HepG2 (cell line): ENCODE measurements around the gene KPNB1. TPM values are rescaled to one million over a fixed set of nuclear protein-coding genes. Genes with fewer than 3 reads are reported as not detected.

Source experiments
- ERF ChIP-seq: IDR thresholded peaks from 2 replicates; pipeline ENCODE4 v1.6.1; 2018; ENCODE audit warnings: missing biosample characterization, missing genetic modification reagents
- FOXO1 ChIP-seq: sonication (generic); formaldehyde crosslinking; IDR thresholded peaks from 2 replicates; pipeline ENCODE4 v1.4.0; 2020; ENCODE audit warnings: missing genetic modification reagents
- HHEX ChIP-seq: IDR thresholded peaks from 2 replicates; pipeline ENCODE4 v1.6.1; 2016; ENCODE audit warnings: control low read depth
- MAFF ChIP-seq: IDR thresholded peaks from 2 replicates; pipeline ENCODE4 v1.6.1; 2011; ENCODE audit warnings: low read depth, low read length, improper control_type of control experiment
- MIXL1 ChIP-seq: IDR thresholded peaks from 2 replicates; pipeline ENCODE4 v1.6.1; 2016
- SIN3B ChIP-seq: fragments of 150-350 bp; IDR thresholded peaks from 2 replicates; pipeline ENCODE4 v1.6.1; 2014; ENCODE audit warnings: low read length
- YEATS2 ChIP-seq: sonication (generic); formaldehyde crosslinking; IDR thresholded peaks from 2 replicates; pipeline ENCODE4 v1.4.0; 2020; ENCODE audit warnings: missing genetic modification reagents, borderline replicate concordance
- ZKSCAN1 ChIP-seq: fragments of 150-350 bp; IDR thresholded peaks from 2 replicates; pipeline ENCODE4 v1.6.1; 2014; ENCODE audit warnings: low read length
- ZNF142 ChIP-seq: sonication (generic); formaldehyde crosslinking; IDR thresholded peaks from 2 replicates; pipeline ENCODE4 v1.4.0; 2020; ENCODE audit warnings: missing genetic modification reagents
- ZNF160 ChIP-seq: sonication (generic); formaldehyde crosslinking; IDR thresholded peaks from 2 replicates; pipeline ENCODE4 v1.8.0; 2022; ENCODE audit warnings: mild to moderate bottlenecking, inconsistent platforms, missing genetic modification reagents
- ZNF570 ChIP-seq: sonication (generic); formaldehyde crosslinking; IDR thresholded peaks from 2 replicates; pipeline ENCODE4 v1.4.0; 2020; ENCODE audit warnings: mild to moderate bottlenecking, missing genetic modification reagents, borderline replicate concordance
- ZNF746 ChIP-seq: sonication (generic); formaldehyde crosslinking; IDR thresholded peaks from 2 replicates; pipeline ENCODE4 v1.8.0; 2022; ENCODE audit warnings: mild to moderate bottlenecking, missing genetic modification reagents
- ZNF800 ChIP-seq: sonication (generic); formaldehyde crosslinking; IDR thresholded peaks from 2 replicates; pipeline ENCODE4 v1.4.0; 2020; ENCODE audit warnings: missing genetic modification reagents
- polyA plus RNA-seq, 8 experiments: library from polyadenylated mRNA; depleted of rRNA in 3 of 8; stranded (reverse) in 7 of 8; unstranded in 1 of 8; fragments of >200 nt; fragmentation: Illumina TruSeq in 4 of 8; extraction: Trizol in 4 of 8; gene quantifications; 2 replicates each; pipeline versions ENCODE4 v1.2.1 to v1.2.3, GENCODE V29; 2011 to 2016; ENCODE audit warnings: low read depth in 4 of 8, missing spikeins in 1 of 8, mixed read lengths in 1 of 8; ENCODE audit not compliant: insufficient read depth in 1 of 8
- total RNA-seq, 5 experiments: library from RNA; depleted of rRNA; stranded (reverse); fragments of >200 nt; fragmentation: Illumina TruSeq; extraction: Trizol; gene quantifications; 2 replicates each; pipeline ENCODE4 v1.2.3, GENCODE V29; 2016; ENCODE audit warnings: low read depth in 1 of 5
- TF ChIP-seq, protein P1 (sequence below): IDR thresholded peaks from 2 replicates; pipeline ENCODE4 v1.6.1; 2016; ENCODE audit warnings: mild to moderate bottlenecking, missing biosample characterization, missing genetic modification reagents
- TF ChIP-seq, protein P2 (sequence below): sonication (generic); formaldehyde crosslinking; IDR thresholded peaks from 2 replicates; pipeline ENCODE4 v1.4.0; 2020; ENCODE audit warnings: missing genetic modification reagents
- TF ChIP-seq, protein P3 (sequence below): sonication (generic); formaldehyde crosslinking; conservative IDR thresholded peaks from 2 replicates; pipeline ENCODE4 v1.5.0; 2020; ENCODE audit warnings: missing genetic modification reagents

KPNB1 gene
- total and polyA plus RNA-seq, 2 of the 13 experiments (the other 11 are each of a cell fraction or from before 2014, with no cell fraction given) = 164 to 424 TPM

GRCh38 chr17:47693731-47694580, 44.2 kb downstream of the KPNB1 start, which contains the start of gene TBKBP1 (continued):
- TF ChIP-seq ERF (no peak; the same call in 1 of the 2 replicates), YEATS2 (no peak), ZNF142 (CRISPR knock-in tag) (no peak), HHEX (CRISPR knock-in tag) (no peak), MIXL1 (CRISPR knock-in tag) (no peak), FOXO1 (CRISPR knock-in tag) (peak; percentile 34; the same call in 1 of the 2 replicates), ZNF746 (no peak), SIN3B (no peak), ZNF160 (CRISPR knock-in tag) (0 out of 2 replicates have a peak, but pooled peaks have one; percentile 38), MAFF (no peak), ZNF800 (CRISPR knock-in tag) (no peak), ZKSCAN1 (no peak), ZNF570 (CRISPR knock-in tag) (no peak)
- TF ChIP-seq, protein P1, sequence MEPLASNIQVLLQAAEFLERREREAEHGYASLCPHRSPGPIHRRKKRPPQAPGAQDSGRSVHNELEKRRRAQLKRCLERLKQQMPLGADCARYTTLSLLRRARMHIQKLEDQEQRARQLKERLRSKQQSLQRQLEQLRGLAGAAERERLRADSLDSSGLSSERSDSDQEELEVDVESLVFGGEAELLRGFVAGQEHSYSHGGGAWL (CRISPR knock-in tag) = 0 out of 2 replicates have a peak, but pooled peaks have one; percentile 28
- TF ChIP-seq, protein P2, sequence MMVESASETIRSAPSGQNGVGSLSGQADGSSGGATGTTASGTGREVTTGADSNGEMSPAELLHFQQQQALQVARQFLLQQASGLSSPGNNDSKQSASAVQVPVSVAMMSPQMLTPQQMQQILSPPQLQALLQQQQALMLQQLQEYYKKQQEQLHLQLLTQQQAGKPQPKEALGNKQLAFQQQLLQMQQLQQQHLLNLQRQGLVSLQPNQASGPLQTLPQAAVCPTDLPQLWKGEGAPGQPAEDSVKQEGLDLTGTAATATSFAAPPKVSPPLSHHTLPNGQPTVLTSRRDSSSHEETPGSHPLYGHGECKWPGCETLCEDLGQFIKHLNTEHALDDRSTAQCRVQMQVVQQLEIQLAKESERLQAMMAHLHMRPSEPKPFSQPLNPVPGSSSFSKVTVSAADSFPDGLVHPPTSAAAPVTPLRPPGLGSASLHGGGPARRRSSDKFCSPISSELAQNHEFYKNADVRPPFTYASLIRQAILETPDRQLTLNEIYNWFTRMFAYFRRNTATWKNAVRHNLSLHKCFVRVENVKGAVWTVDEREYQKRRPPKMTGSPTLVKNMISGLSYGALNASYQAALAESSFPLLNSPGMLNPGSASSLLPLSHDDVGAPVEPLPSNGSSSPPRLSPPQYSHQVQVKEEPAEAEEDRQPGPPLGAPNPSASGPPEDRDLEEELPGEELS (CRISPR knock-in tag) = no peak
- TF ChIP-seq, protein P3, sequence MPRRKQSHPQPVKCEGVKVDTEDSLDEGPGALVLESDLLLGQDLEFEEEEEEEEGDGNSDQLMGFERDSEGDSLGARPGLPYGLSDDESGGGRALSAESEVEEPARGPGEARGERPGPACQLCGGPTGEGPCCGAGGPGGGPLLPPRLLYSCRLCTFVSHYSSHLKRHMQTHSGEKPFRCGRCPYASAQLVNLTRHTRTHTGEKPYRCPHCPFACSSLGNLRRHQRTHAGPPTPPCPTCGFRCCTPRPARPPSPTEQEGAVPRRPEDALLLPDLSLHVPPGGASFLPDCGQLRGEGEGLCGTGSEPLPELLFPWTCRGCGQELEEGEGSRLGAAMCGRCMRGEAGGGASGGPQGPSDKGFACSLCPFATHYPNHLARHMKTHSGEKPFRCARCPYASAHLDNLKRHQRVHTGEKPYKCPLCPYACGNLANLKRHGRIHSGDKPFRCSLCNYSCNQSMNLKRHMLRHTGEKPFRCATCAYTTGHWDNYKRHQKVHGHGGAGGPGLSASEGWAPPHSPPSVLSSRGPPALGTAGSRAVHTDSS = no peak
